GM18499 (cell line): ENCODE data around the gene CTSG.
"Not testable (repeated sequence)": the region's sequence is repeated elsewhere in the genome, so short reads cannot be mapped to it uniquely, and the experiment has no call there.

Experiments used
- ATAC-seq: cut with Tn5 transposase; IDR thresholded peaks from one replicate; pipeline ENCODE4 v1.9.1; 2021; ENCODE audit warnings: moderate number of reproducible peaks; ENCODE audit not compliant: insufficient read depth, unreplicated experiment

The CTSG gene

DNA sequence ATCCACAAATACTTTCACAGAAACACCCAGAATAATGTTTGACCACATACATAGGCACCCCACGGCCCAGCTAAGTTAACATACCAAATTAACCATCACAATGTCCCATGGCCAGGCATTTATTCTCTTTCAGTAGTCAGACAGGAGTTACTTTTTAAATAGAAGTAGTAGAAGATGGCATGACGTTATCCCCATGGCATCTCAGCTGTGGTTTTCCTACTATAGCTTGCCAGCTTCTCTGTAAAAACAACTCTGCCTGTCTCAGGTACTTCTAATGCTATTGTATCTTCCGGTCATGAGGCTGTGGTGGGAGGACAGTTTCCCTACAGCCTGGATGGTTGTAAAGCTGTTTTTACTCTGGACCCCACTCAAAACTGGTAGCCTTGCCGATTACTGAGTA, 19.3 kb downstream of the CTSG start:
- ATAC-seq: no peak

DNA sequence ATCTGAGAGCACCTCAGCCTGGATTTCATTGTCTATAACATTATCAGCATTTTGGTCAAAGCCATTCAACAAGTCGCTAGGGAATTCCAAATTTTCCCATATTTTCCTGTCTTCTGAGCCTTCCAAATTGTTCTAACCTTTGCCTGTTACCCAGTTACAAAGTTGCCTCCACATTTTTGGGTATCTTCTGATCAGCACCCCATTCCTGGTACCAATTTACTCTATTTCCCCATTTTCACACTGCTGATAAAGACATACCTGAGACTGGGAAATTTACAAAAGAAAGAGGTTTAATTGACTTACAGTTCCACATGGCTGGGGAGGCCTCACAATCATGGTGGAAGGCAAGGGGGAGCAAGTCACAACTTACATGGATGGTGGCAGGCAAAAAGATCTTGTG, 27.0 kb downstream of the CTSG start:
- not testable (repeated sequence) for ATAC-seq

DNA sequence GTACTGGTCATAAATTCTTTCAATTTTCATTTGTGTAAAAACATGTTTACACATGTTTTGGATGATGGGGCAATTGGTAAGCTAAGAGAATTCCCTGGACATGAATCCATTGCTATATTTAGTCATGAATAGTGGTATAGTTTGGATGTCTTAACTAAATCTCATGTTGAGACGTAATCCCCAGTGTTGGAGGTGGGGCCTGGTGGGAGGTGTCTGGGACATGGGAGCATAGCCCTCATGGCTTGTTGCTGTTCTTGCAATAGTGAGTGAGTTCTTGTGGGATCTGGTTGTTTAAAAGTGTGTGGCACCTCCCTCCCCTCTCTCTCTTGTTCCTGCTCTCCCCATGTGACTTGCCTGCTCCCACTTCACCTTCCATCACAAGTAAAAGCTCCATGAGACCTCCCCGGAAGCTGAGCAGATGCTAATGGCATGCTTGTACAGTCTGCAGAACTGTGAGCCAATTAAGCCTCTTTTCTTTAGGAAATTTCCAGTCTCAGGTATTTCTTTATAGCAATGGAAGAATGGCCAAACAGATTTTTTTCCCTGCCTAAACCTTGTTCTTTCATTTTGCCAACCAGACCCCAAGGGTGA, 33.6 kb downstream of the CTSG start:
- ATAC-seq: no peak

DNA sequence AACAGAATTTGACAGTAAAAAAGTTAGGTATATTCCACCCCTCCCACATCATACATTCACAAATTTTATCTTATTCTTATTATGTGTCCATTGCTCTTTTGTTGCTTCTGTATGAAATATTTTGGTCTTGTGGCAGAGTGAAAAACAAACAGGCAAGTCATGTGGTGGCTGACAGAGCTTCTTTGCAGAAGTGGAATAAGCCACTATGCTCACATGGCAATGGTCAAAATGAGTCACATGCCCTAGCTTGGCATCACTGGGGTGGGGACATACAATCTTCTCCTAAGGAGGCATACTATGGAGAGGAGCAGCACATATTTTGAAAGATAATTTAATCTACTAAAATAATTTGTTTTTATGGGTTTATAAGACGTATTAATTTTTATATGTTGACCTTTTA, 40.3 kb downstream of the CTSG start:
- no peak for ATAC-seq

DNA sequence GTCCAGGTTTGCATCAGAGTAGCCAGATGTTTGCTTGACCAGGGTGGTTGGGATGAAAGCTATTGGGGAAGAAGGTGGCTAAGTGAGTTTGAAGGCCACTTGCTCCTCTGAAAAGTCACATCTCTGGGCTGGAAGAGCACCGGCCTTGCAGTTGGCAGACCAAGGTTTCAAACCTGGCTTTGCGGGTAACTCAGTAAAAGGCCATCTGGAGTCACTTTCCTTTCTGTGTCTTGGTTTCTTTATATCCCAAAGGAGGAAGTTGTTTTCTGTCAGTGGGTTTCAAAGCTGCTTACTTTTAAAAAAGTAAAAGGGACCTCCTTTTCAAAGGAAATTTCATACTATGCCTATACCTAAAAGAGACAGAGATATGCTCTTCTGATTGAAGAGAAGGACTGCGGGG, 41.8 kb downstream of the CTSG start:
- no peak for ATAC-seq

DNA sequence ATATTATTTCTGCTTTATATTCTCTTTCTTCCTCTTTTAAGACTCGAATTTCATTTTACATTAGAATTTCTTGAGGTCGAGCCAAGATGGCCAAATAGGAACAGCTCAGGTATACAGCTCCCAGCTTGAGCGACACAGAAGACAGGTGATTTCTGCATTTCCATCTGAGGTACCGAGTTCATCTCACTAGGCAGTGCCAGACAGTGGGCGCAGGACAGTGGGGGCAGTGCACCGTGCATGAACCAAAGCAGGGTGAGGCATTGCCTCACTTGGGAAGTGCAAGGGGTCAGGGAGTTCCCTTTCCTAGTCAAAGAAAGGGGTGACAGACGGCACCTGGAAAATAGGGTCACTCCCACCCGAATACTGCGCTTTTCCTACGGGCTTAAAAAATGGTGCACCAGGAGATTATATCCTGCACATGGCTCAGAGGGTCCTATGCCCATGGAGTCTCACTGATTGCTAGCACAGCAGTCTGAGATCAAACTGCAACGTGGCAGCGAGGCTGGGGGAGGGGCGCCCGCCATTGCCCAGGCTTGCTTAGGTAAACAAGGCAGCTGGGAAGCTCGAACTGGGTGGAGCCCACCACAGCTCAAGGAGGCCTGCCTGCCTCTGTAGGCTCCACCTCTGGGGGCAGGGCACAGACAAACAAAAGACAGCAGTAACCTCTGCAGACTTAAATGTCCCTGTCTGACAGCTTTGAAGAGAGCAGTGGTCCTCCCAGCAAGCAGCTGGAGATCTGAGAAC, 50.0 kb downstream of the CTSG start:
- not testable (repeated sequence) for ATAC-seq
